ENCODE results near the gene PCSK6.
"Not testable (repeated sequence)": the region's sequence is repeated elsewhere in the genome, so short reads cannot be mapped to it uniquely, and the experiment has no call there.

Gene PCSK6

DNA sequence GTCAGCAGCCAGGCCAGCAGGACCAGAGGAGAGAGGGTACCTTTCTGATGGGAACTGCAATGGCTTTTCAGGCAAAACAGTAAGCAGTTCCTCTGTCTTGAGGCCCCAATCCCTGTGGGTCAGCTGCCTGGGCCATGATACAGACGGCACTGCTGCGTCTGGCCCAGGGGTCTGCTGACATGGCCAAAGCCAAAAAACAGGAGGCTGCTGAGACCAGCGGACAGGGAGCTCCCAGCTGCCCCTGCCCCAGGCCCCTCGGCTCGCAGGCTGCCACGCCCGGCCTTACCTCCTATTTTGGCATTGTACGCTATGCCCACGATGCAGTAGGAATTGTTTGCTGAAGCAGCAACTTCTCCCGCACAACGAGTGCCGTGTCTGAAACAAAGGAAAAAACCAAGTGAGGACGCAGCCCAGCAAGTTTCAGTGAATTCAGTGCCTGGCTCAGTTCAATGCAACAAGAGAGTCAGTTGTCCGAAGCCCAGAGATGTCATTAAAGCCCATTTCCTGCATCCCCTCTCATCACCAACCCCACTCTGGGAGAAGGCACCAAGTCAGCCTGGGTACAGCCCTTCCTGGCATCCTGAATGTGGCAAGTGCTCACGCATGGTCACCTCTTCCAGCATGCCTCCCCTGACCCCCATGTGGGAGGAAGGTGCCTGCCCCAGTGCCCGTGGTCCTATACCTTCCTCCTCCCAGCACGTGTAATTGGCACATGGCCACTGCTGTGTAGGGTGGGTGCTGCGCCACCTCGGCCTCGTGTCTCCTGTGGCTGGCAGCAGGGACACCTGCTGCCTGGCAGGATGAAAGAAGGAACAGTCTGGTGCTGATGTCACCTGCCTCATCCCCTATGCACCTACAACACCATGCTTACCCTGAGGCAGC is 61.7 kb downstream of the PCSK6 start:
- DNase-seq = no peak

DNA sequence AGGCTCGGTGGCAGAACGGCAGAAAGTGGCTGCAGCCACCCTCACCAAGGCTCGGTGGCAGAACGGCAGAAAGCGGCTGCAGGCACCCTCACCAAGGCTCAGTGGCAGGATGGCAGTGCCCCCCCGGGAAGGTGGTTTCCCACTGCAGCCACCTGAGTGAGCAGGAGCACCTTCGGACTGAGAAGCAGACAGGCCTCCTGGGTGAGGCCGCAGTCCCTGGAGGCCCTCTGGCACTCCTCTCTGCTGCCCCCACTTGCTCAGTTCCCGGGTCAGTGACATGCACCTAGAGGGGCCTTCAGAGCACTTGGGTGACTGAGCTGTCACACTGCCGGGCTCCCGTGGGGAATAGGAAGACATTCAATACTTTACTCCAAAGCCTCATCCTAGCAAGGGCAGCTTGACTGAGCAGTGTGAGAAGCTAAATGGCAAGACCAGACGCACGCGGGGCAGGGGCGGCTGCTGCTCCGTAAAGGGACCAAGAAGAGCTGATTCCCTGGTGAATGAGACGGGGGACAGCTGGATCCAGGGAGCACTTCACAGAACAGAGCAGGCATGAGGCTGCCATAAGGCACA is 62.7 kb downstream of the PCSK6 start:
- no peak for DNase-seq

- DNase-seq = no peak
Measured at GRCh38 chr15:101425787-101426365, 63.6 kb downstream of the PCSK6 start.

DNA sequence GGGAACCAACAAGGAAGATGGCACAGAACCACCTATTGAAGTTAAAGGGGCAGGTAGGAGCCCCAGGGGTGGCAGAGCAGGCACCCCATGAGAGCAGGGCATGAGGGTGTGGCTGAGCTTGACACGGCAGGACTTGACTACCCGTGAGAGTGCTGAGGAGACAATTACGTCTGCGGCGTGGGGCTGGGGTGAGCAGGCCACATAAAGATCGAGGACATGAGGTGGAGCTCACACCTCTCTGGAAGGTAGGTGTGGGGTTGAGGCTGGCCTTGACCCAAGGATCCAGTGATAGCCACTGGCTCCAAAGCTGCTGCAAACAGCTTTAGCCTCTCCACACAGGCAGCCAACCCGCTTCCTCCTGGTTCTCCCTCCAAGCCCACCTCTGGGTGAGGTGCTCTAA is 64.5 kb downstream of the PCSK6 start:
- no peak for DNase-seq

GRCh38 chr15:101420232-101420631 is 69.3 kb downstream of the PCSK6 start:
- no peak for DNase-seq

- not testable (repeated sequence) for DNase-seq
Measured at GRCh38 chr15:101416475-101416874, 73.0 kb downstream of the PCSK6 start.

- DNase-seq = no peak
Measured at GRCh38 chr15:101413239-101413638, 76.3 kb downstream of the PCSK6 start.

GRCh38 chr15:101411581-101411980 is 77.9 kb downstream of the PCSK6 start:
- DNase-seq = no peak

DNA sequence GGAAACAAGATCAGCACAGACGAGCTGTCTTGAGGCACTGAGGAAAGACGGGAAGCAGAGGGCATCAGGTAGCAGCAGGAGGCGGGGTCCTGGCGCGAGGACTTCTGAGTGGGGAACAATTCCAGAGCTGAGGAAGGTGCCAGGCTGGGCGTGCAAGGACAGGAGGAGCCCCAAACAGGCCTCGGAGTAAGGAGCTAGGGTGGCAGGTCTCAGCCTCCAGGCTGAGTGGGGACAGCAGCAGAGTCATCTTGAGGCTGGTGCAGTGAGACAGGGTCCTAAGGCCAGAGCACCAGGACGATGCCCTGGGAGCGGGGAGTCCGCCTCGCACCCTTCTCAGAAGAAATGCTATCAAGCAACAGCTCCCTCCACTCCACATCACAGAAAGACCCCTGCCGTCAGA is 78.4 kb downstream of the PCSK6 start:
- no peak for DNase-seq

DNA sequence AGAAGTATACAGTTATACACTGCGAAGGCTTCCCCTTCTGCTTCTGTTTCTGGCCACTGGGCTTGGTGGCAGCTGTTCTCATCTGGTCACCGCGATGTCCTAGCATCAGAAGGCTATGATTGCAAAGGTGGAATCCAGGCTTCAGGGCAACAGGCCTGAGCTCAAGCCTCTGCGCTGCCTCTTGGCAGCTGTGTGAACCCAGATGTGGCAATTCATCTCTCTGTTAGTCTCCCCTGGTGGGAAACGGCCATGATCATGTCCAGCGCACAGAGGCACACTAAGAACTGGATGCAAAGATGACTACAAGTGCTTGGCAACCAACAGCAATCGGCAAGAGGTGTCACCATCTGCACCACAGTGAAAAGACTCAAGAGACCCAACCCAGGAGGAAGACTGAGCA is 78.9 kb downstream of the PCSK6 start:
- DNase-seq = no peak

DNA sequence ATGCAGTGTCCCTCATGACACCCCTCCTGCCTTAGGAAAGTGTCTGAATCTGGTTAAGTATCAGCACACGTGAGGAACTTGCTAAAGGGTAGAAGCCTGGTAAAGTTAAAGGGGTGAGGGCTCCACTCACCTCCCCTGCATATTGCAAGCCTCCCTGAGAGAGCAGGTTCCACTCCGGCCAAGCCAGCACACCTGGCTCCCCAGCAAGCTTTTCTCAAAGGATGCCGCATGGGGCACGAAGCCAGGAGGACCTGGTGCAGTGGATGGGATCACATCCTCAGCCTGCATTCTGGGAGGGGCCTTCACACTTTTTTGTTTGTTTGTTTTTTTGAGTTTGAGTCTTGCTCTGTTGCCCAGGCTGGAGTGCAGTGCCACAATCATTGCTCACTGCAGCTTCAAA is 79.9 kb downstream of the PCSK6 start:
- DNase-seq = no peak

GRCh38 chr15:101407966-101408775 is 81.3 kb downstream of the PCSK6 start:
- no peak for DNase-seq

DNA sequence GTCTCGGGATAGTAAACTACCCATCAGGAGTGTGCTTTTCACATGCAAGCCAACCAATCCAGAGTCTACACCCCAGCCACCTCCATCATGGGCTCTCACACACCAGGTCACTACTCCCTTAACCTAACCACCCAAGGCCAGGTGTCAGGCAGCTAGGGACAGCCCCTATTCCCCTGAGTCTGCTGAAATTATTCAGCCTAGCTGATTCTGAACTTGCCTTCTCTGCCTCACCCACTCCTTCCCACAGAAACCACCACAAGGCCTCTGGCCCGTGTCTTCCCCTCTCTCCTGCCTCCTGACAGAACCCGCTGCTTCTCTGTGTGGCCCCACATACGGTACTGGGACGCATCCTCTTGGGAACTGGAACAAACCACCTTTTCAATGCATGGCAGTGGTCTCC is 82.1 kb downstream of the PCSK6 start:
- no peak for DNase-seq

- DNase-seq = no peak
Measured at GRCh38 chr15:101406526-101407195, 82.8 kb downstream of the PCSK6 start.

DNA sequence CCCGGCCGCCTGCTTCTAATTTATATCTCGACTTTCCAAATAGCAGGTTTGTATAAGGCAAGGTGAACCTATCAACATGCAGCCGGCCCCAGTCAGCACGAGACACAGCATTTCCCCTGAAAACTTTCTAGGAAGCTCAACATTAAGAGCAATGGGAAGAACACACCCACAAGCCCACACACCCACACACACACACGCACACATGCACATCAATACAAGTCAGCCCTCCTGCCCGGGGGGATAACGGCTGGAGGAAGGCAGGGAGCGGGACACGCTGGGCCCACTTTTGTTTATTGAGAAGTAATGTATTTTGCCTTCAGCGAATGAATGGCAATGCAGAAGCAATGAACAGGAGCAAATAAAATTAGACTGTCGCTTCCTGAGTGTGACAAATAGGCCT is 83.5 kb downstream of the PCSK6 start:
- DNase-seq = no peak

DNA sequence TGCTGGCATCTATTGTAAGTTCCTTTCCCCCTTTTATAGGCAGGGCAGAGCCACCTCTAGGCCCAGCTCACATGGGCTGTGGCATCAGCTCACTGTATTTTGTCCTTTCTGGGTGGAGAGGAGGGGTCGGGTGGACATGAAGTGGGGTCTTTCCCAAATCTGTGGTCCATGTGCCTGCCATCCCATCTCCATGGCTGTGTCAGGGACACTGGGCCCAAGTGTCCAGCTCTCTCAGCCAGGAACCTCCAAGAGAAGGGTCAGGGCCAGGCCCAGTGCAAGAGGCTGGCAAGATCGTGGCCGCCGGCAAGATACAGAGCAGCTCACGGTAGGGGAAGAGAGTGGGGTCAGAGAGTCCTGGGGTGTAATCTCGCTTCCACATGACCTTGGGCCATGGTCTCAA is 85.3 kb downstream of the PCSK6 start:
- DNase-seq = no peak

DNA sequence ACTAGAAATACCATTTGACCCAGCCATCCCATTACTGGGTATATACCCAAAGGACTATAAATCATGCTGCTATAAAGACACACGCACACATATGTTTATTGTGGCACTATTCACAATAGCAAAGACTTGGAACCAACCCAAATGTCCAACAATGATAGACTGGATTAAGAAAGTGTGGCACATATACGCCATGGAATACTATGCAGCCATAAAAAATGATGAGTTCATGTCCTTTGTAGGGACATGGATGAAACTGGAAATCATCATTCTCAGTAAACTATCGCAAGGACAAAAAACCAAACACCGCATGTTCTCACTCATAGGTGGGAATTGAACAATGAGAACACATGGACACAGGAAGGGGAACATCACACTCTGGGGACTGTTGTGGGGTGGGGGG is 86.6 kb downstream of the PCSK6 start:
- not testable (repeated sequence) for DNase-seq

DNA sequence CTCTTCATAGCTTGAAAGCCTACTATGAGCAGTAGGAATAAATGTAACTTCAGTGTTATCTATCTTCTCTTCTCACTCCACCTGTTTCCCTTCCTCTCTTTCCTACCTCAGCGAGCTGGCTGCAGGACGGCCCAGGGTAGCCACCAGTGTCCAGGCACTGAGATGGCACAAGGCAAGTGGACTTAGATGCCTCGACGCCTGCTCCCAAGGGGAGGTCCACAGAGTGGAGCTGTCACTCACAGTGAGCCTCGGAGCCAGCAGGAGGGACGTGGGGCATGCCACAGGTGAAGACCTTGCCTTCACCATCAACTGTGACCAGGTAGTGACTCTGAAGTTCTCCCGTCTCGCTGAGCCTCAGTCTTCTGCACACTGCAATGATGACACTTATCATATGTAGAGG is 88.2 kb downstream of the PCSK6 start:
- no peak for DNase-seq

- DNase-seq = no peak
Measured at GRCh38 chr15:101399431-101399830, 90.1 kb downstream of the PCSK6 start.

DNA sequence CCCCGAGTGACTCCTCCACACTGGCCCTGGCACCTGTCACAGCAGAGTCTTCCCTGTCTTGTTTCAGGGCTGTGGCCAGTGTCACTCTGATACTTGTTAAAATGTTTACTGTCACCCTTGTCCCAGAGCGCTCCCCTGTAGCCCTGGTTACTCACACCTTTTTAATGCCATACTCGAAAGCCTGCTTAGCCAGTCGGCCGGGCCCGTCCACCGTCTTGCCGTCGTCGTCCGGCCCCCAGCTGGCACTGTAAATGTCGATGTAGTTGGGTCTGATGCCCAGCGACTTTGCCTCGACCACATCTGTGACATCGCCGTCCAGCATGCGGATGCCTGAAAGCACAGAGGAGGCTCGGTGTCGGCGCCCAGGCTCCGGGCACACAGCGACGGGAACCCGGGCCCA is 91.3 kb downstream of the PCSK6 start:
- DNase-seq = no peak

- DNase-seq = no peak
Measured at GRCh38 chr15:101397521-101398003, 91.9 kb downstream of the PCSK6 start.

DNA sequence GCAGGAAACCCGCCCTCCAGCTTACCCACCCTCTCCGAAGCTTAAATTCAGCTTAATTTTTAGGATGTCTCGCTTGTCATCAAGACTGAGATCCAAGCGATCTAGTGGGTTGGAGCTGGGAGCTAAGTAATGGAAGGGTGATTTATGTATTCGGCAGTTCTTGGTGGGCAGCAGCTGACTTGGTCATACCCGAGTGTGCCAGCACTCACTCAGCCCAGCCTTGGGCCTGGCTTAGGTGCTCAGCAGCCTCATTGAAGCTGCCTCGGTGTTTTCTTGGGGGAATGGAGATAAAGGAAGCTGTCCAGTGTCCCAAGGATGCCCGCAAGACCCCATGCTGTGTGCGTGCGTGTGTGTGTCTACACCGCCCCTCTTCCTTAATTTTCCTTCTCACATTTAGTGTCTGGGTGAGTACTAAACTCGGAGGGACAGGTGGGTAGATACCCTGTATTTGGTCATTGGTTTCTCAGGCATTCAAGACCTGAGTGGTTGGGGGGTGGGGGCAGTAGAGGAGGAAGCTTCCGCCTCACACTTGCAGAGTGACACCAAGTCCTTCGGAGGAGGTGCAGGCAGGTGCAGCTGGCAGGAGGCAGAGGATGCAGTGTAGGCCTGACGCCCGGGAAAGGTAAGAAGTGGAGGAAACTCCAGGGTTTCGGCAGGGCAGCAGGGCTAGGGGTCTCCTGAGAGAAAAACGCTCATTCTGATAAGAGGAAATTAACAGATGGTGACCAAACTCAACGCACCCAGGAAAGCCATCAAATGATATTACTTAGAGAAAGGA is 92.8 kb downstream of the PCSK6 start:
- no peak for DNase-seq

Measured in NCI-H2227 treated with DMSO at 0.1 percent for 48 hours (cell line).